Esophagus squamous epithelium (tissue), 5 donors: ENCODE data around the gene ALG1. TPM values are rescaled to one million over a fixed set of nuclear protein-coding genes. Genes with fewer than 3 reads are reported as not detected.
"Not testable (repeated sequence)": the region's sequence is repeated elsewhere in the genome, so short reads cannot be mapped to it uniquely, and the experiment has no call there.

Experiments
- DNase-seq: peaks from one replicate; lab custom pipeline; 2025; lab: John Stamatoyannopoulos, UW
- H3K27ac ChIP-seq, 4 donors: fragments of 200-600 bp; sonication (generic); one replicate each; pipeline ENCODE4 v1.5.1; 2016 to 2019; ENCODE audit warnings: mild to moderate bottlenecking in 1 of 4
- H3K27me3 ChIP-seq, 4 donors: fragments of 200-600 bp; sonication (generic); 1 replicate in 3 of 4; 2 replicates in 1 of 4; pipeline versions ENCODE4 v1.5.1 to v1.6.0; 2017 to 2021; ENCODE audit warnings: antibody characterized with exemption in 1 of 4
- H3K36me3 ChIP-seq, 3 donors: fragments of 200-600 bp; sonication (generic); one replicate each; pipeline ENCODE4 v1.5.1; 2016 to 2019
- H3K4me1 ChIP-seq, 3 donors: fragments of 200-600 bp; sonication (generic); one replicate each; pipeline ENCODE4 v1.5.1; 2017 to 2019
- H3K4me3 ChIP-seq, 4 donors: fragments of 200-600 bp; sonication (generic); 1 replicate in 3 of 4; 2 replicates in 1 of 4; pipeline ENCODE4 v1.5.1; 2016 to 2019; ENCODE audit warnings: mild to moderate bottlenecking in 2 of 4, moderate library complexity in 1 of 4
- H3K9me3 ChIP-seq, 3 donors: fragments of 200-600 bp; sonication (generic); one replicate each; pipeline ENCODE4 v1.5.1; 2016 to 2019
- WGBS, 2 donors: methylation state at CpG; one replicate each; pipeline ENCODE4 v1.1.5; 2018; 5-methylcytosine and 5-hydroxymethylcytosine counted together
- intact Hi-C: fragments of 100-400 bp; cut with DNase I; formaldehyde crosslinking; loops from one replicate; pipeline ENCODE4 v1.15.0; 2022
- total RNA-seq, 4 donors: library from RNA; depleted of rRNA; stranded (reverse); fragments of >200 nt; gene quantifications; one replicate each; pipeline ENCODE4 v1.1.0, GENCODE V29; 2016
- donor health status: DM: yes; HTN: yes; CAD: no.

The ALG1 gene
- total RNA-seq, 4 donors from 2014 or later: 14.9 to 18.7 (median 16.5) TPM

- H3K27ac ChIP-seq, H3K36me3 ChIP-seq, DNase-seq, H3K4me1 ChIP-seq, H3K4me3 ChIP-seq, intact Hi-C loops, H3K9me3 ChIP-seq: not testable (repeated sequence)
- H3K27me3 ChIP-seq: peaks cover 0 to 35% (median 0%) of the 10 kb centered on the region in 4 donors
- WGBS, 2 donors: 71 to 79% methylated on average over 3 of the region's 3 CpGs
These were observed 59.9 kb downstream of the ALG1 start for GRCh38 chr16:5131467-5132004.

GRCh38 chr16:5132915-5133600 lies 61.4 kb downstream of the ALG1 start:
- H3K27me3 ChIP-seq: peaks cover 0 to 32% (median 0%) of the 10 kb centered on the region in 4 donors
- H3K9me3 ChIP-seq, intact Hi-C loops, DNase-seq, H3K36me3 ChIP-seq, H3K4me3 ChIP-seq, H3K27ac ChIP-seq, H3K4me1 ChIP-seq: not testable (repeated sequence)
- WGBS, 2 donors: 19 to 37% methylated on average over 13 of the region's 13 CpGs

GRCh38 chr16:5134739-5135452 lies 63.3 kb downstream of the ALG1 start:
- intact Hi-C loops, H3K27ac ChIP-seq, H3K4me1 ChIP-seq, H3K36me3 ChIP-seq, H3K9me3 ChIP-seq, DNase-seq, H3K4me3 ChIP-seq: not testable (repeated sequence)
- peaks cover 0 to 27% (median 0%) of the 10 kb centered on the region in 4 donors for H3K27me3 ChIP-seq
- WGBS, 2 donors: 51 to 52% methylated on average over 10 to 12 of the region's 13 CpGs

Other genes starting within 250 kb of the ALG1 start
- gene GLYR1, start 224.6 kb upstream of the ALG1 start, total RNA-seq: 10 to 100 TPM; 31.9 to 47.9 (median 45.8) TPM
- 10 to 100 TPM; 12.3 to 22.7 (median 19.6) TPM for gene UBN1, start 224.4 kb upstream of the ALG1 start, total RNA-seq
- gene PPL, start 134.7 kb upstream of the ALG1 start, total RNA-seq: 1,000 to 10,000 TPM in 2 of 4 donors, 100 to 1,000 TPM in 2; 504 to 1,677 (median 860) TPM
- gene SEC14L5, start 113.5 kb upstream of the ALG1 start, total RNA-seq: 1 to 10 TPM in 1 of 4 donors, under 1 TPM in 3; 0.22 to 5.6 (median 0.49) TPM
- gene NAGPA, start 37.9 kb upstream of the ALG1 start, total RNA-seq: 10 to 100 TPM; 19.6 to 34.7 (median 26.0) TPM
- gene C16orf89, start 5.9 kb upstream of the ALG1 start, total RNA-seq: 1 to 10 TPM in 3 of 4 donors, under 1 TPM in 1; 0.38 to 4.8 (median 2.4) TPM
- 10 to 100 TPM in 2 of 4 donors, 1 to 10 TPM in 2; 6.3 to 15.8 (median 8.8) TPM for gene EEF2KMT, start 26.0 kb downstream of the ALG1 start, total RNA-seq